NAMALWA (cell line): ENCODE data around the gene MIB2.
A peak's percentile ranks its signal among the peaks of the same experiment; 100 is the strongest.

Source experiments
- DNase-seq: peaks from one replicate; pipeline ENCODE4 v3.0.0-alpha.2; 2015; ENCODE audit warnings: low spot score

The MIB2 gene

GRCh38 chr1:1598051-1598719 lies 17.1 kb upstream of the MIB2 start:
- DNase-seq = no peak

- no peak for DNase-seq
Observed at GRCh38 chr1:1598720-1599029, 16.6 kb upstream of the MIB2 start.

- DNase-seq = no peak
Observed at GRCh38 chr1:1599030-1599934, 16.0 kb upstream of the MIB2 start.

GRCh38 chr1:1599935-1600860 lies 15.1 kb upstream of the MIB2 start, which contains the start of gene FNDC10:
Gene FNDC10 (minus strand): TSS chr1:1600135. CDS start chr1:1600015, 120 bp downstream.
- DNase-seq = no peak

GRCh38 chr1:1600861-1601563 lies 14.3 kb upstream of the MIB2 start:
- DNase-seq = peak; percentile 7

GRCh38 chr1:1601564-1602303 lies 13.6 kb upstream of the MIB2 start:
- no peak for DNase-seq

GRCh38 chr1:1602304-1602967 lies 12.9 kb upstream of the MIB2 start:
- DNase-seq = peak; percentile 58

GRCh38 chr1:1602968-1603506 lies 12.3 kb upstream of the MIB2 start:
- DNase-seq = peak; percentile 19

GRCh38 chr1:1603671-1604373 lies 11.5 kb upstream of the MIB2 start:
- peak; percentile 16 for DNase-seq

- DNase-seq = no peak
Observed at GRCh38 chr1:1604374-1605033, 10.8 kb upstream of the MIB2 start.

- peak; percentile 55 for DNase-seq
Observed at GRCh38 chr1:1605034-1605591, 10.2 kb upstream of the MIB2 start.

GRCh38 chr1:1605724-1606123 lies 9.6 kb upstream of the MIB2 start:
- DNase-seq = no peak

GRCh38 chr1:1606232-1606631 lies 9.1 kb upstream of the MIB2 start:
- no peak for DNase-seq

GRCh38 chr1:1609822-1610485 lies 5.3 kb upstream of the MIB2 start:
- DNase-seq = no peak

GRCh38 chr1:1610796-1611195 lies 4.5 kb upstream of the MIB2 start:
- DNase-seq = no peak

GRCh38 chr1:1612104-1612400 lies 3.2 kb upstream of the MIB2 start:
- DNase-seq = no peak

GRCh38 chr1:1613509-1614082 lies 1.7 kb upstream of the MIB2 start:
- DNase-seq = no peak
